Raji (cell line): ENCODE measurements around the gene TNFAIP6.

Experiments used
- POLR2A ChIP-seq: IDR thresholded peaks from 2 replicates; pipeline ENCODE4 v1.6.1; 2011; ENCODE audit warnings: low read depth, low read length, control low read depth; ENCODE audit not compliant: insufficient read depth

TNFAIP6 gene

GRCh38 chr2:151353995-151354394 lies 3.4 kb upstream of the TNFAIP6 start:
- no peak for TF ChIP-seq POLR2A

- no peak for TF ChIP-seq POLR2A
Observed at GRCh38 chr2:151354807-151355206, 2.6 kb upstream of the TNFAIP6 start.

- TF ChIP-seq POLR2A = no peak
Observed at GRCh38 chr2:151358166-151358970, 976 bp downstream of the TNFAIP6 start.

GRCh38 chr2:151359768-151360461 lies 2.5 kb downstream of the TNFAIP6 start:
- no peak for TF ChIP-seq POLR2A

- no peak for TF ChIP-seq POLR2A
Observed at GRCh38 chr2:151361674-151362370, 4.4 kb downstream of the TNFAIP6 start.

- TF ChIP-seq POLR2A = no peak
Observed at GRCh38 chr2:151363709-151364108, 6.3 kb downstream of the TNFAIP6 start.

GRCh38 chr2:151367571-151367970 lies 10.2 kb downstream of the TNFAIP6 start:
- TF ChIP-seq POLR2A = no peak

GRCh38 chr2:151374436-151374835 lies 17.0 kb downstream of the TNFAIP6 start:
- no peak for TF ChIP-seq POLR2A

- no peak for TF ChIP-seq POLR2A
Observed at GRCh38 chr2:151379169-151379568, 21.8 kb downstream of the TNFAIP6 start.

- no peak for TF ChIP-seq POLR2A
Observed at GRCh38 chr2:151380580-151381235, 23.3 kb downstream of the TNFAIP6 start.

- TF ChIP-seq POLR2A = no peak
Observed at GRCh38 chr2:151381266-151381665, 23.9 kb downstream of the TNFAIP6 start.

- TF ChIP-seq POLR2A = no peak
Observed at GRCh38 chr2:151388011-151388410, 30.6 kb downstream of the TNFAIP6 start.

GRCh38 chr2:151391436-151391835 lies 34.0 kb downstream of the TNFAIP6 start:
- no peak for TF ChIP-seq POLR2A

GRCh38 chr2:151394509-151394908 lies 37.1 kb downstream of the TNFAIP6 start:
- TF ChIP-seq POLR2A = no peak
